CD4-positive, alpha-beta T cell treated with Interleukin-6 for 4 hours (primary cell): ENCODE measurements around the gene WNK4.

ENCODE experiments used
- DNase-seq: peaks from one replicate; pipeline ENCODE4 v3.0.0-alpha.2; 2020; ENCODE audit warnings: mixed read lengths

The WNK4 gene

GRCh38 chr17:42841975-42842685 is 61.7 kb downstream of the WNK4 start:
- no peak for DNase-seq

GRCh38 chr17:42843358-42843934 is 63.0 kb downstream of the WNK4 start:
- no peak for DNase-seq

- no peak for DNase-seq
These were observed 63.9 kb downstream of the WNK4 start, which contains the start of gene AOC2 for GRCh38 chr17:42844271-42844670. TSS of gene AOC2 (plus strand) at chr17:42844580. CDS start at chr17:42844627, 47 bp downstream.

DNA sequence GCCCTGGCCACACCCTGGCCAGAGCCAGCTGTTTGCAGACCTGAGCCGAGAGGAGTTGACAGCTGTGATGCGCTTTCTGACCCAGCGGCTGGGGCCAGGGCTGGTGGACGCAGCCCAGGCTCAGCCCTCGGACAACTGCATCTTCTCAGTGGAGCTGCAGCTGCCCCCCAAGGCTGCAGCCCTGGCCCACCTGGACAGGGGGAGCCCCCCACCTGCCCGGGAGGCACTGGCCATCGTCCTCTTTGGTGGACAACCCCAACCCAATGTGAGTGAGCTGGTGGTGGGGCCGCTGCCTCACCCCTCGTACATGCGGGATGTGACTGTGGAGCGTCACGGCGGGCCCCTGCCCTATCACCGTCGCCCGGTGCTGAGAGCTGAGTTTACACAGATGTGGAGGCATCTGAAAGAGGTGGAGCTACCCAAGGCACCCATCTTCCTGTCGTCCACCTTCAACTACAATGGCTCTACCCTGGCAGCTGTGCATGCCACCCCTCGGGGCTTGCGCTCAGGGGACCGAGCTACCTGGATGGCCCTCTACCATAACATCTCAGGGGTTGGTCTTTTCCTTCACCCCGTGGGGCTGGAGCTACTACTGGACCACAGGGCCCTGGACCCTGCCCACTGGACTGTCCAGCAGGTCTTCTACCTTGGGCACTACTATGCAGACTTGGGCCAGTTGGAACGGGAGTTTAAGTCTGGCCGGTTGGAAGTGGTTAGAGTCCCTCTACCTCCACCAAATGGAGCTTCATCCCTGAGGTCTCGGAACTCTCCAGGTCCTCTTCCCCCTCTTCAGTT is 64.5 kb downstream of the WNK4 start:
- no peak for DNase-seq

DNA sequence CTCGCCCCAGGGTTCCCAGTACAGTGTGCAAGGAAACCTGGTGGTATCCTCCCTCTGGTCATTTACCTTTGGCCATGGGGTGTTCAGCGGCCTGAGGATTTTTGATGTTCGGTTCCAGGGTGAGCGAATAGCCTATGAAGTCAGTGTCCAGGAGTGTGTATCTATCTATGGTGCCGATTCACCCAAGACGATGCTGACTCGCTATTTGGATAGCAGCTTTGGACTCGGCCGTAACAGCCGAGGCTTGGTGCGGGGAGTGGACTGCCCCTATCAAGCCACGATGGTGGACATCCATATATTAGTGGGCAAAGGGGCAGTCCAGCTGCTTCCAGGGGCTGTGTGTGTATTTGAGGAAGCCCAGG is 65.1 kb downstream of the WNK4 start:
- no peak for DNase-seq

GRCh38 chr17:42845918-42846593 is 65.6 kb downstream of the WNK4 start:
- no peak for DNase-seq
